ENCODE measurements around the gene SPI1.

SPI1 gene

DNA sequence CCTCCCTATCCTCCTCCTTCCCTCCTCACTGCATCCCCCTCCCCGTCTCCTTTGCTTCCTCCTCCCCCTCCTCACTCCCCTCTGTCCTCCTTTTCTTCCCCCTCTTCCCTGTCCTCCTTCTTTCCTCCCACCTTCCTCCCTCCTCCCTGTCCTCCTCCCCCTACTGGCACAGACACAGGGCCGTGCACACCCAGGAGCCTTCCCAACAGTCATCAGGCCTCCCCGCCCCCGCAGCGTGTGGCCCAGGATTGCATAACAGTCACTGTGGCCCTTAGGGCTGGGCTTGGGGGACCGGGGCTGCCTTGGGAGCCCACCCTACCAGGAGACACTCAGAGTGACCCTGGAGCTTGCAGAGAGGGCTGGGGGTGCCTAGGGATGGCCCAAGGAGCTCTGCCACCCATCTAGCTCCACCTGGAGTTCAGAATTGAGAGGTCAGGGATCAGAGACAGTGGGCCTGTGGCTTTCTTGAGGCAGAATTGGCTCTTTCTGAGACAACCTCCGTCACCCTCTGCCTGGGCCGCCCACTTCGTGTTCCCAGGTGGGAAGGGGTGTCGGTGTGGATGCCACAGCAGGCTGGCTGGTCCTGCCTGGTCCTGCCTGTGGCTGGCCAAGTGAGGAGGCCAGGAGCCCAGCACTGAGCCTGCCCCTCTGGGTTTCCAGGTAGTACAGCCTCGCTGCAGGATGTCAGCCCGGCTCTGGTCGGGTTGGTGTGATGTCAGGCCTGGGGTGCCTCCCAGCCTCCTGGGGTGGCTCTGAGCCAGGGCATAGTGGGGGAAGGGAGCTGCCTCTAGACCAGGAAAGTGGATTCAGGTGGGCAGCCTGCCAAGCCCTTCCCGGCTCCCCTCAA, 1.6 kb downstream of the SPI1 start:
- TF ChIP-seq, protein P1, sequence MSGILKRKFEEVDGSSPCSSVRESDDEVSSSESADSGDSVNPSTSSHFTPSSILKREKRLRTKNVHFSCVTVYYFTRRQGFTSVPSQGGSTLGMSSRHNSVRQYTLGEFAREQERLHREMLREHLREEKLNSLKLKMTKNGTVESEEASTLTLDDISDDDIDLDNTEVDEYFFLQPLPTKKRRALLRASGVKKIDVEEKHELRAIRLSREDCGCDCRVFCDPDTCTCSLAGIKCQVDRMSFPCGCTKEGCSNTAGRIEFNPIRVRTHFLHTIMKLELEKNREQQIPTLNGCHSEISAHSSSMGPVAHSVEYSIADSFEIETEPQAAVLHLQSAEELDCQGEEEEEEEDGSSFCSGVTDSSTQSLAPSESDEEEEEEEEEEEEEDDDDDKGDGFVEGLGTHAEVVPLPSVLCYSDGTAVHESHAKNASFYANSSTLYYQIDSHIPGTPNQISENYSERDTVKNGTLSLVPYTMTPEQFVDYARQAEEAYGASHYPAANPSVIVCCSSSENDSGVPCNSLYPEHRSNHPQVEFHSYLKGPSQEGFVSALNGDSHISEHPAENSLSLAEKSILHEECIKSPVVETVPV (CRISPR knock-in tag; IDR thresholded peaks at IDR 0.05) = no peak
- TF ChIP-seq SNAI2 (CRISPR knock-in tag; IDR thresholded peaks at IDR 0.05) (no peak), TCF4 (CRISPR knock-in tag; IDR thresholded peaks at IDR 0.05; ENCODE audit: borderline replicate concordance) (no peak), ESRRG (CRISPR knock-in tag; IDR thresholded peaks at IDR 0.05) (no peak)
- ATAC-seq = no peak

DNA sequence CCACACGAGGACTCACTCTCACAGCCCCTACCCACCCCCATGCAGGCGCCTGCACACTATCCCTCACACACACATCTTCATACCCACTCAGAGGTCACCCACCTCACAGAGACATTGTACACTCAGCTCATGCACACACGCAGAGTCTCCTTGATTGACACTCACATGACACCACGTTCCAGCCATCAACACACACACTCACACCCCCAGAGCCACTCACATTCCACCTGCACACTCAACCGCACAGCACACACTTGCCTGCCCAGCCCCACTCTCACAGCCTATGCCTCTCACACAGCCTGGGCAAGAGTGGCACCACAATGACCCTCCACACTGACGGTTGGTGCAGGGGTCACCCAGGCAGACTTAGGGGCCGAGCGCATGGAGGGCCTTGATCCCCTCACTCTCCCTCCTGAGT, 2.2 kb downstream of the SPI1 start:
- ATAC-seq = no peak
- TF ChIP-seq PPARA (CRISPR knock-in tag; IDR thresholded peaks at IDR 0.05; ENCODE audit: borderline replicate concordance) (no peak), ZNF70 (CRISPR knock-in tag; IDR thresholded peaks at IDR 0.05) (no peak), ZNF565 (CRISPR knock-in tag; conservative IDR thresholded peaks at IDR 0.05; ENCODE audit: low read depth) (no peak), TCF4 (CRISPR knock-in tag; IDR thresholded peaks at IDR 0.05; ENCODE audit: borderline replicate concordance) (no peak), GLIS3 (CRISPR knock-in tag; IDR thresholded peaks at IDR 0.05) (no peak), ZC3H10 (CRISPR knock-in tag; IDR thresholded peaks at IDR 0.05) (no peak), SNAI2 (CRISPR knock-in tag; IDR thresholded peaks at IDR 0.05) (no peak), BACH2 (CRISPR knock-in tag; IDR thresholded peaks at IDR 0.05; ENCODE audit: borderline replicate concordance) (no peak), ESRRG (CRISPR knock-in tag; IDR thresholded peaks at IDR 0.05) (no peak), CSDC2 (CRISPR knock-in tag; IDR thresholded peaks at IDR 0.05) (no peak), OSR1 (CRISPR knock-in tag; IDR thresholded peaks at IDR 0.05) (no peak), ZFP3 (CRISPR knock-in tag; IDR thresholded peaks at IDR 0.05) (no peak), TOX (CRISPR knock-in tag; IDR thresholded peaks at IDR 0.05; ENCODE audit: borderline replicate concordance) (no peak), ISL1 (CRISPR knock-in tag; IDR thresholded peaks at IDR 0.05) (no peak), ZFP30 (CRISPR knock-in tag; IDR thresholded peaks at IDR 0.05) (no peak)
- TF ChIP-seq, protein P2, sequence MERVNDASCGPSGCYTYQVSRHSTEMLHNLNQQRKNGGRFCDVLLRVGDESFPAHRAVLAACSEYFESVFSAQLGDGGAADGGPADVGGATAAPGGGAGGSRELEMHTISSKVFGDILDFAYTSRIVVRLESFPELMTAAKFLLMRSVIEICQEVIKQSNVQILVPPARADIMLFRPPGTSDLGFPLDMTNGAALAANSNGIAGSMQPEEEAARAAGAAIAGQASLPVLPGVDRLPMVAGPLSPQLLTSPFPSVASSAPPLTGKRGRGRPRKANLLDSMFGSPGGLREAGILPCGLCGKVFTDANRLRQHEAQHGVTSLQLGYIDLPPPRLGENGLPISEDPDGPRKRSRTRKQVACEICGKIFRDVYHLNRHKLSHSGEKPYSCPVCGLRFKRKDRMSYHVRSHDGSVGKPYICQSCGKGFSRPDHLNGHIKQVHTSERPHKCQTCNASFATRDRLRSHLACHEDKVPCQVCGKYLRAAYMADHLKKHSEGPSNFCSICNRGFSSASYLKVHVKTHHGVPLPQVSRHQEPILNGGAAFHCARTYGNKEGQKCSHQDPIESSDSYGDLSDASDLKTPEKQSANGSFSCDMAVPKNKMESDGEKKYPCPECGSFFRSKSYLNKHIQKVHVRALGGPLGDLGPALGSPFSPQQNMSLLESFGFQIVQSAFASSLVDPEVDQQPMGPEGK (CRISPR knock-in tag; IDR thresholded peaks at IDR 0.05; ENCODE audit: borderline replicate concordance) = no peak
- TF ChIP-seq, protein P1 (CRISPR knock-in tag; IDR thresholded peaks at IDR 0.05) = no peak
- TF ChIP-seq, protein P3, sequence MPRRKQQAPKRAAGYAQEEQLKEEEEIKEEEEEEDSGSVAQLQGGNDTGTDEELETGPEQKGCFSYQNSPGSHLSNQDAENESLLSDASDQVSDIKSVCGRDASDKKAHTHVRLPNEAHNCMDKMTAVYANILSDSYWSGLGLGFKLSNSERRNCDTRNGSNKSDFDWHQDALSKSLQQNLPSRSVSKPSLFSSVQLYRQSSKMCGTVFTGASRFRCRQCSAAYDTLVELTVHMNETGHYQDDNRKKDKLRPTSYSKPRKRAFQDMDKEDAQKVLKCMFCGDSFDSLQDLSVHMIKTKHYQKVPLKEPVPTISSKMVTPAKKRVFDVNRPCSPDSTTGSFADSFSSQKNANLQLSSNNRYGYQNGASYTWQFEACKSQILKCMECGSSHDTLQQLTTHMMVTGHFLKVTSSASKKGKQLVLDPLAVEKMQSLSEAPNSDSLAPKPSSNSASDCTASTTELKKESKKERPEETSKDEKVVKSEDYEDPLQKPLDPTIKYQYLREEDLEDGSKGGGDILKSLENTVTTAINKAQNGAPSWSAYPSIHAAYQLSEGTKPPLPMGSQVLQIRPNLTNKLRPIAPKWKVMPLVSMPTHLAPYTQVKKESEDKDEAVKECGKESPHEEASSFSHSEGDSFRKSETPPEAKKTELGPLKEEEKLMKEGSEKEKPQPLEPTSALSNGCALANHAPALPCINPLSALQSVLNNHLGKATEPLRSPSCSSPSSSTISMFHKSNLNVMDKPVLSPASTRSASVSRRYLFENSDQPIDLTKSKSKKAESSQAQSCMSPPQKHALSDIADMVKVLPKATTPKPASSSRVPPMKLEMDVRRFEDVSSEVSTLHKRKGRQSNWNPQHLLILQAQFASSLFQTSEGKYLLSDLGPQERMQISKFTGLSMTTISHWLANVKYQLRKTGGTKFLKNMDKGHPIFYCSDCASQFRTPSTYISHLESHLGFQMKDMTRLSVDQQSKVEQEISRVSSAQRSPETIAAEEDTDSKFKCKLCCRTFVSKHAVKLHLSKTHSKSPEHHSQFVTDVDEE (CRISPR knock-in tag; IDR thresholded peaks at IDR 0.05) = no peak
- TF ChIP-seq, protein P4, sequence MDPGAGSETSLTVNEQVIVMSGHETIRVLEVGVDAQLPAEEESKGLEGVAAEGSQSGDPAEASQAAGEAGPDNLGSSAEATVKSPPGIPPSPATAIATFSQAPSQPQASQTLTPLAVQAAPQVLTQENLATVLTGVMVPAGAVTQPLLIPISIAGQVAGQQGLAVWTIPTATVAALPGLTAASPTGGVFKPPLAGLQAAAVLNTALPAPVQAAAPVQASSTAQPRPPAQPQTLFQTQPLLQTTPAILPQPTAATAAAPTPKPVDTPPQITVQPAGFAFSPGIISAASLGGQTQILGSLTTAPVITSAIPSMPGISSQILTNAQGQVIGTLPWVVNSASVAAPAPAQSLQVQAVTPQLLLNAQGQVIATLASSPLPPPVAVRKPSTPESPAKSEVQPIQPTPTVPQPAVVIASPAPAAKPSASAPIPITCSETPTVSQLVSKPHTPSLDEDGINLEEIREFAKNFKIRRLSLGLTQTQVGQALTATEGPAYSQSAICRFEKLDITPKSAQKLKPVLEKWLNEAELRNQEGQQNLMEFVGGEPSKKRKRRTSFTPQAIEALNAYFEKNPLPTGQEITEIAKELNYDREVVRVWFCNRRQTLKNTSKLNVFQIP (CRISPR knock-in tag; IDR thresholded peaks at IDR 0.05; ENCODE audit: borderline replicate concordance, low read depth) = no peak
- TF ChIP-seq, protein P5, sequence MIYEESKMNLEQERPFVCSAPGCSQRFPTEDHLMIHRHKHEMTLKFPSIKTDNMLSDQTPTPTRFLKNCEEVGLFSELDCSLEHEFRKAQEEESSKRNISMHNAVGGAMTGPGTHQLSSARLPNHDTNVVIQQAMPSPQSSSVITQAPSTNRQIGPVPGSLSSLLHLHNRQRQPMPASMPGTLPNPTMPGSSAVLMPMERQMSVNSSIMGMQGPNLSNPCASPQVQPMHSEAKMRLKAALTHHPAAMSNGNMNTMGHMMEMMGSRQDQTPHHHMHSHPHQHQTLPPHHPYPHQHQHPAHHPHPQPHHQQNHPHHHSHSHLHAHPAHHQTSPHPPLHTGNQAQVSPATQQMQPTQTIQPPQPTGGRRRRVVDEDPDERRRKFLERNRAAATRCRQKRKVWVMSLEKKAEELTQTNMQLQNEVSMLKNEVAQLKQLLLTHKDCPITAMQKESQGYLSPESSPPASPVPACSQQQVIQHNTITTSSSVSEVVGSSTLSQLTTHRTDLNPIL (CRISPR knock-in tag; IDR thresholded peaks at IDR 0.05; ENCODE audit: low read depth) = no peak

All from SK-N-SH treated with all-trans-retinoic acid at 6 μM for 48 hours (cell line).